SK-N-SH treated with all-trans-retinoic acid at 6 μM for 48 hours (cell line): ENCODE results near the gene BRD4.

Experiments
- ATAC-seq: fragments of 200-7000 bp; cut with Tn5 transposase; 3 replicates; pipeline ENCODE4 v1.9.1; 2020; ENCODE audit warnings: mild to moderate bottlenecking, moderate library complexity
- ARNTL ChIP-seq: fragments of 450-650 bp; formaldehyde crosslinking; IDR thresholded peaks from 2 replicates; pipeline ENCODE4 v1.5.0; 2020; ENCODE audit warnings: low read depth, mild to moderate bottlenecking, moderate library complexity, borderline replicate concordance
- BACH2 ChIP-seq: fragments of 250-450 bp; sonication (Bioruptor Pico); IDR thresholded peaks from 2 replicates; pipeline ENCODE4 v1.9.0; 2021; ENCODE audit warnings: mild to moderate bottlenecking, borderline replicate concordance
- CSDC2 ChIP-seq: fragments of 250-450 bp; sonication (Bioruptor Pico); IDR thresholded peaks from 2 replicates; pipeline ENCODE4 v1.5.0; 2020; ENCODE audit warnings: mild to moderate bottlenecking, moderate library complexity
- ESRRG ChIP-seq: fragments of 250-450 bp; sonication (Bioruptor Pico); IDR thresholded peaks from 2 replicates; pipeline ENCODE4 v1.6.1; 2021; ENCODE audit warnings: mild to moderate bottlenecking
- GLIS3 ChIP-seq: fragments of 250-450 bp; sonication (Bioruptor Pico); IDR thresholded peaks from 2 replicates; pipeline ENCODE4 v1.5.0; 2020; ENCODE audit warnings: mild to moderate bottlenecking, moderate library complexity
- ISL1 ChIP-seq: fragments of 250-450 bp; sonication (Bioruptor Pico); IDR thresholded peaks from 2 replicates; pipeline ENCODE4 v2.1.2; 2022; ENCODE audit warnings: mild to moderate bottlenecking, moderate library complexity
- OSR1 ChIP-seq: fragments of 250-450 bp; sonication (Bioruptor Pico); IDR thresholded peaks from 2 replicates; pipeline ENCODE4 v1.8.0; 2022; ENCODE audit warnings: moderate library complexity, mild to moderate bottlenecking, inconsistent platforms
- PPARA ChIP-seq: fragments of 250-450 bp; sonication (Bioruptor Pico); IDR thresholded peaks from 2 replicates; pipeline ENCODE4 v1.5.0; 2020; ENCODE audit warnings: mild to moderate bottlenecking, borderline replicate concordance
- RARB ChIP-seq: fragments of 250-450 bp; sonication (Bioruptor Pico); IDR thresholded peaks from 2 replicates; pipeline ENCODE4 v1.8.0; 2021; ENCODE audit warnings: mild to moderate bottlenecking, moderate library complexity
- TCF4 ChIP-seq: fragments of 250-450 bp; sonication (Bioruptor Pico); IDR thresholded peaks from 2 replicates; pipeline ENCODE4 v1.8.0; 2021; ENCODE audit warnings: mild to moderate bottlenecking, moderate library complexity, borderline replicate concordance
- TOX ChIP-seq: fragments of 250-450 bp; sonication (Bioruptor Pico); IDR thresholded peaks from 2 replicates; pipeline ENCODE4 v1.8.0; 2021; ENCODE audit warnings: mild to moderate bottlenecking, moderate library complexity, borderline replicate concordance
- ZC3H10 ChIP-seq: fragments of 250-450 bp; sonication (Bioruptor Pico); IDR thresholded peaks from 2 replicates; pipeline ENCODE4 v1.5.1; 2021; ENCODE audit warnings: mild to moderate bottlenecking, moderate library complexity
- ZFP3 ChIP-seq: fragments of 250-450 bp; sonication (Bioruptor Pico); IDR thresholded peaks from 2 replicates; pipeline ENCODE4 v1.5.0; 2020; ENCODE audit warnings: mild to moderate bottlenecking, moderate library complexity
- ZFP30 ChIP-seq: fragments of 450-650 bp; formaldehyde crosslinking; IDR thresholded peaks from 2 replicates; pipeline ENCODE4 v1.5.0; 2022; ENCODE audit warnings: mild to moderate bottlenecking, moderate library complexity
- ZNF565 ChIP-seq: fragments of 450-650 bp; formaldehyde crosslinking; conservative IDR thresholded peaks from 2 replicates; pipeline ENCODE4 v1.5.0; 2020; ENCODE audit warnings: low read depth, mild to moderate bottlenecking, moderate library complexity
- ZNF70 ChIP-seq: fragments of 450-650 bp; formaldehyde crosslinking; IDR thresholded peaks from 2 replicates; pipeline ENCODE4 v1.5.0; 2020; ENCODE audit warnings: mild to moderate bottlenecking, moderate library complexity
- ZNF8 ChIP-seq: fragments of 450-650 bp; formaldehyde crosslinking; IDR thresholded peaks from 2 replicates; pipeline ENCODE4 v1.5.0; 2020; ENCODE audit warnings: mild to moderate bottlenecking, moderate library complexity
- TF ChIP-seq, protein P1 (sequence below): fragments of 250-450 bp; sonication (Bioruptor Pico); IDR thresholded peaks from 2 replicates; pipeline ENCODE4 v1.8.0; 2021; ENCODE audit warnings: low read depth, mild to moderate bottlenecking, moderate library complexity, borderline replicate concordance
- TF ChIP-seq, protein P2 (sequence below): fragments of 250-450 bp; sonication (Bioruptor Pico); IDR thresholded peaks from 2 replicates; pipeline ENCODE4 v1.5.0; 2020; ENCODE audit warnings: mild to moderate bottlenecking, moderate library complexity
- TF ChIP-seq, protein P3 (sequence below): fragments of 250-450 bp; sonication (Bioruptor Pico); IDR thresholded peaks from 2 replicates; pipeline ENCODE4 v1.8.0; 2020; ENCODE audit warnings: mild to moderate bottlenecking, moderate library complexity, borderline replicate concordance
- TF ChIP-seq, protein P4 (sequence below): fragments of 250-450 bp; sonication (Bioruptor Pico); IDR thresholded peaks from 2 replicates; pipeline ENCODE4 v1.5.1; 2021; ENCODE audit warnings: mild to moderate bottlenecking, moderate library complexity

BRD4 gene

DNA sequence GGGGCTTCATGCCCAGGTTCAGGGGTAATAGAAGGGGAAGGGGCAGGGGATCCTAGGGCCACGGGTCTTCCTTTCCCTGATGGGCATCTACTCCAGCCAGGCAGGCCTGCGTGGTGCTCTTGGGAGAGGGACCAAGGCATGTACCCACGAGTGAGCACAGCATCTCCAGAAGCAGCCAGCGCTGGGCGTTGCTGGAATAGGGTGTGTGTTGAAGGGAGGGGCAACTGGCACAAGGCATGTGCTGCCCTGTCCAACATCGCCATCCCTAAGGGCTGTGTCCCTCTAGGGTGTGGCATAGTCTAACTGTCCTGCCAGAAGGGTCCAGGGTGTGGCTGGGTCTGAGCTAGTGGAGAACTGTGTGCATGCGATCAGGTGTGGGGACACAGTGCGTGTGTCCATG lies 134.4 kb downstream of the BRD4 start:
- TF ChIP-seq ZFP3 (no peak), TCF4 (CRISPR knock-in tag) (no peak), GLIS3 (CRISPR knock-in tag) (no peak), CSDC2 (CRISPR knock-in tag) (no peak), ZFP30 (CRISPR knock-in tag) (no peak), ESRRG (CRISPR knock-in tag) (no peak), PPARA (CRISPR knock-in tag) (no peak), ISL1 (no peak), RARB (CRISPR knock-in tag) (no peak)
- TF ChIP-seq, all 23 proteins: peak for 0
- ATAC-seq = no peak

DNA sequence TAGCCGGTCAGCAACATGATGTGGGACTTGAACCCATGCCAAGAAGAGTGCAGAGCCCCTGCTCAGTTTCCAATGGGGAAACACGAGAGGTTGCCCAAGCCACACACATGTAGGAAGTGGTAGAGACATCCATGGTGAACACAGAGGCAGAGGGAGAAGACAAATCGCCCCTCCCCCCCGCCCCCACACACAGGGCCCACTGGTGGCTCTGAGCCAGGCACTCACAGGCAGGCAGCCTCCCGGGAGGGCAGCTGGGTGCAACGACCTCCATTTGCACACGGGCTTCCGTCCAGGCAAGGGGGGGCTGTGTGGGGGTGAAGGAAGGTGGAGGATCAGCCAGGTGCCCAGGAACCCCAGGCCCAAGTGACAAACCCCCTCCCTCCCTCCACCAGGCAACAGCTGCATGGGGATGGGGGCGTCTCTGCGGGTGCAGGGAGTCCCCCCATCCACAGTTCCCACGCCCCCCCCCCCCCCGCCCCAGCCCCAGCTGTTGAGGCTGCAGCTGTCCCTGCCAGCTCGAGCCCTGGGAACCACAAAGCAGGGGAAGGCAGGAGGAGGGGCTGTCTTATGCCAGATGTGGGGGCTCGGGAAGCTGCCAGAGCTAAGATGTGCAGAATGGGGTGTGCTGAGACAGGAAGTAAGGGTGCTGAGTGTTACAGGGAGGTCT lies 134.9 kb downstream of the BRD4 start:
- TF ChIP-seq ZNF70 (CRISPR knock-in tag) = no peak
- TF ChIP-seq TCF4 (CRISPR knock-in tag) = no peak
- TF ChIP-seq ZNF565 = no peak
- no peak for TF ChIP-seq OSR1
- no peak for TF ChIP-seq TOX
- TF ChIP-seq, protein P1, sequence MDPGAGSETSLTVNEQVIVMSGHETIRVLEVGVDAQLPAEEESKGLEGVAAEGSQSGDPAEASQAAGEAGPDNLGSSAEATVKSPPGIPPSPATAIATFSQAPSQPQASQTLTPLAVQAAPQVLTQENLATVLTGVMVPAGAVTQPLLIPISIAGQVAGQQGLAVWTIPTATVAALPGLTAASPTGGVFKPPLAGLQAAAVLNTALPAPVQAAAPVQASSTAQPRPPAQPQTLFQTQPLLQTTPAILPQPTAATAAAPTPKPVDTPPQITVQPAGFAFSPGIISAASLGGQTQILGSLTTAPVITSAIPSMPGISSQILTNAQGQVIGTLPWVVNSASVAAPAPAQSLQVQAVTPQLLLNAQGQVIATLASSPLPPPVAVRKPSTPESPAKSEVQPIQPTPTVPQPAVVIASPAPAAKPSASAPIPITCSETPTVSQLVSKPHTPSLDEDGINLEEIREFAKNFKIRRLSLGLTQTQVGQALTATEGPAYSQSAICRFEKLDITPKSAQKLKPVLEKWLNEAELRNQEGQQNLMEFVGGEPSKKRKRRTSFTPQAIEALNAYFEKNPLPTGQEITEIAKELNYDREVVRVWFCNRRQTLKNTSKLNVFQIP (CRISPR knock-in tag) = no peak
- no peak for TF ChIP-seq ZFP3
- no peak for TF ChIP-seq ISL1
- no peak for TF ChIP-seq ZFP30 (CRISPR knock-in tag)
- TF ChIP-seq BACH2 (CRISPR knock-in tag) = no peak
- no peak for ATAC-seq

DNA sequence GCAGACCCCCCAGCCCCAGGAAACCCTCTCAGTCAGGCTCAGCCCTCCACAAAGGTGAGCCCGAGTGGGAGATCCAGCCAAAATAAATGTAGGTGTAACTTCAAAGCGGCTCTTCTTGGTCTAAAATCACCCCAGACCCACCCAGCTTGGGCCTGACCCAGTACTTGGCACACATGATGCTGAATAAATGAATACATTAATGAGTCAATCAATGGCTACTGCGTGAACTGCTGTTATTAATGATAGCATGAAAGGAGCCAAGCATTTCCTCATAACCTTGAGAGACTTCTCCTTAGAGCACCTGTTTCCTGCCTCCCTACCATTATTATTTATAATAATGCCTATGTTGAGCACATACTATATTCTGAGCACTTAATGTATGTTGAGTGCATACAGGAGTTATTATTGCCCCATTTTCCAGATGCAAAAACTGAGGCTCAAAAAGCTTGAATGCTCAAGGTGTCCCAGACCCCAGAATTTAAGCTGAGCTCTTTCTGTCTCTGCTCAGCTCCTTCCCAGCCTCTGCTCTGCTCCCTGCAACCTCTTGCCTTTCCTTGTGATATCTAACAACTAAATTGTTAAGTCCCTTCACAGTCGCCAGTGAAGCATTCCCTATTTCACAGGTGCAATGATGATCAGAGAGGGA lies 135.9 kb downstream of the BRD4 start:
- ATAC-seq = no peak
- TF ChIP-seq, protein P2, sequence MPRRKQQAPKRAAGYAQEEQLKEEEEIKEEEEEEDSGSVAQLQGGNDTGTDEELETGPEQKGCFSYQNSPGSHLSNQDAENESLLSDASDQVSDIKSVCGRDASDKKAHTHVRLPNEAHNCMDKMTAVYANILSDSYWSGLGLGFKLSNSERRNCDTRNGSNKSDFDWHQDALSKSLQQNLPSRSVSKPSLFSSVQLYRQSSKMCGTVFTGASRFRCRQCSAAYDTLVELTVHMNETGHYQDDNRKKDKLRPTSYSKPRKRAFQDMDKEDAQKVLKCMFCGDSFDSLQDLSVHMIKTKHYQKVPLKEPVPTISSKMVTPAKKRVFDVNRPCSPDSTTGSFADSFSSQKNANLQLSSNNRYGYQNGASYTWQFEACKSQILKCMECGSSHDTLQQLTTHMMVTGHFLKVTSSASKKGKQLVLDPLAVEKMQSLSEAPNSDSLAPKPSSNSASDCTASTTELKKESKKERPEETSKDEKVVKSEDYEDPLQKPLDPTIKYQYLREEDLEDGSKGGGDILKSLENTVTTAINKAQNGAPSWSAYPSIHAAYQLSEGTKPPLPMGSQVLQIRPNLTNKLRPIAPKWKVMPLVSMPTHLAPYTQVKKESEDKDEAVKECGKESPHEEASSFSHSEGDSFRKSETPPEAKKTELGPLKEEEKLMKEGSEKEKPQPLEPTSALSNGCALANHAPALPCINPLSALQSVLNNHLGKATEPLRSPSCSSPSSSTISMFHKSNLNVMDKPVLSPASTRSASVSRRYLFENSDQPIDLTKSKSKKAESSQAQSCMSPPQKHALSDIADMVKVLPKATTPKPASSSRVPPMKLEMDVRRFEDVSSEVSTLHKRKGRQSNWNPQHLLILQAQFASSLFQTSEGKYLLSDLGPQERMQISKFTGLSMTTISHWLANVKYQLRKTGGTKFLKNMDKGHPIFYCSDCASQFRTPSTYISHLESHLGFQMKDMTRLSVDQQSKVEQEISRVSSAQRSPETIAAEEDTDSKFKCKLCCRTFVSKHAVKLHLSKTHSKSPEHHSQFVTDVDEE (CRISPR knock-in tag) = no peak
- TF ChIP-seq OSR1 (no peak), TOX (no peak), ZNF565 (no peak), ZNF8 (CRISPR knock-in tag) (no peak), CSDC2 (CRISPR knock-in tag) (no peak), RARB (CRISPR knock-in tag) (no peak), ARNTL (CRISPR knock-in tag) (no peak), GLIS3 (CRISPR knock-in tag) (no peak), BACH2 (CRISPR knock-in tag) (no peak), ESRRG (CRISPR knock-in tag) (no peak), TCF4 (CRISPR knock-in tag) (no peak), PPARA (CRISPR knock-in tag) (no peak), ZFP30 (CRISPR knock-in tag) (no peak), ZC3H10 (CRISPR knock-in tag) (no peak)
- TF ChIP-seq, protein P3, sequence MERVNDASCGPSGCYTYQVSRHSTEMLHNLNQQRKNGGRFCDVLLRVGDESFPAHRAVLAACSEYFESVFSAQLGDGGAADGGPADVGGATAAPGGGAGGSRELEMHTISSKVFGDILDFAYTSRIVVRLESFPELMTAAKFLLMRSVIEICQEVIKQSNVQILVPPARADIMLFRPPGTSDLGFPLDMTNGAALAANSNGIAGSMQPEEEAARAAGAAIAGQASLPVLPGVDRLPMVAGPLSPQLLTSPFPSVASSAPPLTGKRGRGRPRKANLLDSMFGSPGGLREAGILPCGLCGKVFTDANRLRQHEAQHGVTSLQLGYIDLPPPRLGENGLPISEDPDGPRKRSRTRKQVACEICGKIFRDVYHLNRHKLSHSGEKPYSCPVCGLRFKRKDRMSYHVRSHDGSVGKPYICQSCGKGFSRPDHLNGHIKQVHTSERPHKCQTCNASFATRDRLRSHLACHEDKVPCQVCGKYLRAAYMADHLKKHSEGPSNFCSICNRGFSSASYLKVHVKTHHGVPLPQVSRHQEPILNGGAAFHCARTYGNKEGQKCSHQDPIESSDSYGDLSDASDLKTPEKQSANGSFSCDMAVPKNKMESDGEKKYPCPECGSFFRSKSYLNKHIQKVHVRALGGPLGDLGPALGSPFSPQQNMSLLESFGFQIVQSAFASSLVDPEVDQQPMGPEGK = no peak
- TF ChIP-seq, protein P4, sequence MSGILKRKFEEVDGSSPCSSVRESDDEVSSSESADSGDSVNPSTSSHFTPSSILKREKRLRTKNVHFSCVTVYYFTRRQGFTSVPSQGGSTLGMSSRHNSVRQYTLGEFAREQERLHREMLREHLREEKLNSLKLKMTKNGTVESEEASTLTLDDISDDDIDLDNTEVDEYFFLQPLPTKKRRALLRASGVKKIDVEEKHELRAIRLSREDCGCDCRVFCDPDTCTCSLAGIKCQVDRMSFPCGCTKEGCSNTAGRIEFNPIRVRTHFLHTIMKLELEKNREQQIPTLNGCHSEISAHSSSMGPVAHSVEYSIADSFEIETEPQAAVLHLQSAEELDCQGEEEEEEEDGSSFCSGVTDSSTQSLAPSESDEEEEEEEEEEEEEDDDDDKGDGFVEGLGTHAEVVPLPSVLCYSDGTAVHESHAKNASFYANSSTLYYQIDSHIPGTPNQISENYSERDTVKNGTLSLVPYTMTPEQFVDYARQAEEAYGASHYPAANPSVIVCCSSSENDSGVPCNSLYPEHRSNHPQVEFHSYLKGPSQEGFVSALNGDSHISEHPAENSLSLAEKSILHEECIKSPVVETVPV = no peak
